ENCODE measurements around the gene TMEM109.

GRCh38 chr11:60970890-60971289, 56.9 kb downstream of the TMEM109 start:
- TF ChIP-seq CTCF (IDR thresholded peaks at IDR 0.05; ENCODE audit: low read depth, low read length) (no peak), EZH2phosphoT487 (IDR thresholded peaks at IDR 0.05; ENCODE audit: low read depth) (no peak)

Data from OCI-LY3 (cell line).